Activated CD4-positive, alpha-beta T cell treated with anti-CD3 and anti-CD28 coated beads for 4 hours (primary cell): ENCODE data around the gene CKLF.

Experiments used
- DNase-seq, 2 donors: peaks; one replicate each; pipeline ENCODE4 v3.0.0-alpha.2; 2020

CKLF gene

DNA sequence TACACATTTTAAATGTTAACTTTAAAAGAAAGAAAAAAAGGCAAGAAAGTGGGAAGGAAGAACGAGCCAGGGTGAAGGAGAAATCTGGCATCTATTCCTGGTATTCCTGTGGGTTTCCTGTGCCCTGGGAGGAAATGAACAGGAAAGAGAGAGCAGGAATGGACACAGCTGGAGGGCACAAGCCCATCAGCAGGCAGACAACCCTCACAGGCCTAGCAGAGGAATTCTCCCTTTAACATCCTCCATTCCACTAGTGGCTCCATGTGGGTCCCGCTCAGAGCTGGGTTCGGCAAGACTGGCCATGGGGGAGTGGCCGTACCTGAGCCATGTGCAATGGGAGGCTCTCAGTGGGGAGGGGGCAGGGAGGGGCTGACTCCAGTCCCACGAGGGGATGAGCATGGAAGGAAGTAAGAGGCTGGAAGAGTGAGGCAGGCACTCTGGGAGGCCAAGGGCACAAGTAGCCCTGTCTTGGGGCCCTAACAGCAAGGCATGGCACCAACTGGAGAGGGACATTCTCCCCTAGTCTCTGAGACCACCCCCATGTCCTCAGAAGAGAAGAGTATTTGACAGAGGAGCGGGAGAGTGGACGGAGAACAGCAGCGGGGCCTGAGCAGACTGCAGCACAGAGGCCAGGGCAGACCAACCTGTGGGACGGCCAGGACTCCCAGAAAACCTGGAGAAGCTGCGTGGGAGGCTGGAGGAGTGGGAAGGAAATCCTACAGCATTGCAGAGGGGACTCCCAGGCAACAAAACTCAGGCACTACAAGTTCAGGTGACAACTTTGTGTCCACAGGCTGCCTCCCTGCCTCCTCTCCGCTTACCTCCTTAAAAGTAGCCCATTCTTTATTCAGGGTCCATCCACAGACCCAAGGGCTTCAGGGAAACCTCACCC, 32.6 kb upstream of the CKLF start:
- no peak for DNase-seq

DNA sequence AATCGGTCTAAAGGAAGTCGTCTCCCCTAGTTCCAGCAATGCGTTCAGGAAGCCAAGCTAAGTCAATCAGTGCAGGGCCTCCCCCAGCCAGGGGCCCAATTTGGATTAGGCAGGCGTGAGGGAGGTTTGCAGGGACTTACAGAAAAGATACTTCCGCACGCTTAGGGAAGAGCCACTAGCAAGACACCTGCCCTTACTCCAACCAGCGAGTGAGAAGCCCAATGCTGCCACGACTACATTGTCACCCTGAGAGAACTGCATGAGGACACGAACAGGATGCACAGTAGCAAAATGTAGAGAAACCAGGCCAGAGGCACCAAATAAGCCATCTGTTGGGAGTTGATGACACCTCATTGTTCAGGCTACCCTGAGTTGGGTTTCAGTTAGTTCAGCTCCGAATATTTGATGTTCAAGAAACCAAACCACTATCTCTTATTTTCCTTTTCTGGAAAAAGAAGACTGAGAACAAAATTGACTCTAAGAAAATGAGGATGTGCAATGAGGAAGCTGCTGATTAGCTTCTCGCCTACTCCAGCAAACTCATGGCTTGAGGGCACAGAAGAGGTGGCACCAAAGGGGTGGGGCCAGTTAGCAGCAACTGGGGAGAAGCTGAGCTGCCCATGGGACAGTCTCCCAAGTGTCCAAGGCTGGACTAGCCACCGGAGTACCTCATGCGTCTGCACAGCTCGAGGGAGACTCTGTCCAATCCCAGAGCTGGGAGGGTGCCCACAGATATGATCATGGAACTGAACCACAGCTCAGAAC, 31.8 kb upstream of the CKLF start:
- DNase-seq = no peak

DNA sequence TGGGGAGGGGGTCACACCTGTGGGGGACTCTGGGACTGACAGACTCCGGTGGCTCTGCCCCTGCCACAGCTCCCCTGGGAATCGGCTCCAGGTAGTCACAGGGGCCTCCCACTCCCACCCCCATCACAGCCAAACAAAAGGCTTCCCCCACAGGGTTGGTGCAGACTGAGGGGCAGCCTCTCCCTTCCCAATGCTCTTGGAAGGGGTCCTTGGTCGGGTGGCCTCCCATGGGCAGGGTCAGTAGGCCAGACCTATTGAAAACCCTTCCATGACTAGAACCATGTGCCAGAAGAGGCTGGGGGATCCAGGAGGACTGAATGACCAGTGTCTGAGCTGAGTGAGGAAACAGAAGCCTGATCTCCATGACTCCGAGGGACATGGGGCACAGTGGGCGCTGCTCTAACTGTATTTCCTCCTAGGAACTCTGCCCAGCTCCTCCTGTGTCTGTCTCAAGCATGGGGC, 31.1 kb upstream of the CKLF start:
- DNase-seq = no peak

DNA sequence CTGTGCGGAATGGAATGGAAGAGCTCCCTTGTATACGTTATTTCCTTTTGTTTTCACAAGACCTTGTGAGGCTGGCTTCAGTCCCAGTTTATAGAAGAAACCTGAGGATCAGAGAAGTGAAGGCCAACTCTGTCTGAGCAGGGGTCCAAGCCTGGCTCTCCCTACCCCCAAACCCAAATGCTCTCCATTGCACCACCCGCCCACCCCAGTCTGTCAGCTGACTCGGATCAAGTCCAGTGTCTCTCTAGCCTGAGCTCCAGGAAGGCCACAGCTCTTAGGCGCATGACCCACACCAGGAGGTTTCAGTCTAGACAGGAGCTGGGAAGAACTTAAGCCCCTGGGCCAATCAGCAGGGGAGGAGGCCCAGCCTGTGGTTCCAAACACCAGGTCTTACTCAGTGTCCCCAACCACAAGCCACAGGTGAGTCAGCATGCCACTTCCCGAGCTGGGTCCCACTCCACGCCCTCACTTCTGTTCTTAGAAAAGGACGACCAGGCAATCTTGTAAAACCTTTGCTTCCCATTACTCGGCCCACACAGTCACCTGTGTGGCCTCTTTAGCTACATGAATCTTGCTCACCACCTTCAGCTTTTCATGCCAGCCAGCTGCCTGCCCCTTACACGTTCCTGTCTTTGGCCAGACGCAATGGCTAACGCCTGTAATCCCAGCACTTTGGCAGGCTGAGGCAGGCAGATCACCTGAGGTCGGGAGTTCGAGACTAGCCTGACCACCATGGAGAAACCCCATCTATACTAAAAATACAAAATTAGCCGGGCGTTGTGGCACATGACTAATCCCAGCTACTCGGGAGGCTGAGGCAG, 30.2 kb upstream of the CKLF start:
- DNase-seq = peak; percentile 92 to 93

DNA sequence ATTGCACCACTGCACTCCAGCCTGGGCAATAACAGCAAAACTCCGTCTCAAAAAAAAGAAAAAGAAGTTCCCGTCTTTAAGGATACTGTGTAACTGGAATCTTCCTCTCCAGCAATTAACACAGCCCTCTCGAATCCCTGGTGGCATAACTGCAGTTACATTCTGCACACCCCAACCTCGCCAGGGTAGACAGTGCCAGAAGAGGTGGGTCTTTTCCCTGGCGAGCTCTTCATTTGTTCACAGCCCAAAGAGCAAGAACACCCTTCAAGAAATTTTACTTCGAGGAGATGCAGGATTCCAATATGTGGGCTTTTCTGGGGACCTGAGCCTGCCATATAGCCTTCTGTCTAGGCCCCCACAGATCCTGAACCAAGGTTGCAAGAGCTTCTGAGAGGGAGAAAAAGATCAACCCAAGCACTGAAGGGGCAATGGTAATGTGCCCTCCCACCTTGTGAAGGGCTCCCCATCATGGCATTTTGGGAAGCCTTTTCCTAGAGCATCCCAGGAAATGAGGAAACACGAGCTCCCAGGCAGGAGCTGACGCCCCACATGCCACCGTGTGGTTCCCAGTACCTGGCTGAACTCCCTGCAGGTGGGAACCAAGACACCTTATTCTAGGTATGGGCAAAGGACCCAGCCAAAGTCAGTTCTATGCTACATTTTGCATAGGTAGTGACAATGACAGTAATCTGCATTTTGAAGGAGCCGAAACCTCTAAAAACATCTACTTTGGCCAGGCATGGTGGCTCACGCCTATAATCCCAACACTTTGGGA, 29.4 kb upstream of the CKLF start:
- no peak for DNase-seq

DNA sequence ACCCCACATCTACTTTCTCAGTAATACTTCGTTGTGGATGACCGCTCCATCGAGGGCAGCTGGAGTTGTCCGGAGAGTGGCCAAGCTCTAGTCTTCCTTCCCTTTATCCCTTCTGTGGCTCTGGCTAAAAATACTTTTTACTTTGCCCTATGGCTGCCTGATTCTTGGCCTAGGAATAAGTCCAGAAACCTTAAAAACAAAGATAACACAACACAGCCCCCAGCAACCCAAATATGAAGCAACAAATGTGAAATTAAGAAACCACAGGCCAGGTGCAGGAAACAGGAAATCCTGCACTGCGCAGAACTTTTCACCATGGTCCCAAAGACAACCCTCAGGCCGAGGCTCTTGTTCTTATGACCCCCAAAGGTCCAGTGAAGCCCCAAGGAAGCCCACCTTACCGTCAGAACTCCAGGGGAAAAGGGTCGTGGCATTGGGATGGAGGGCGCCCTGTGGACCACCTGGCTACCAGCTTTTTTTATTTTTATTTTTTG, 28.5 kb upstream of the CKLF start:
- no peak for DNase-seq

DNA sequence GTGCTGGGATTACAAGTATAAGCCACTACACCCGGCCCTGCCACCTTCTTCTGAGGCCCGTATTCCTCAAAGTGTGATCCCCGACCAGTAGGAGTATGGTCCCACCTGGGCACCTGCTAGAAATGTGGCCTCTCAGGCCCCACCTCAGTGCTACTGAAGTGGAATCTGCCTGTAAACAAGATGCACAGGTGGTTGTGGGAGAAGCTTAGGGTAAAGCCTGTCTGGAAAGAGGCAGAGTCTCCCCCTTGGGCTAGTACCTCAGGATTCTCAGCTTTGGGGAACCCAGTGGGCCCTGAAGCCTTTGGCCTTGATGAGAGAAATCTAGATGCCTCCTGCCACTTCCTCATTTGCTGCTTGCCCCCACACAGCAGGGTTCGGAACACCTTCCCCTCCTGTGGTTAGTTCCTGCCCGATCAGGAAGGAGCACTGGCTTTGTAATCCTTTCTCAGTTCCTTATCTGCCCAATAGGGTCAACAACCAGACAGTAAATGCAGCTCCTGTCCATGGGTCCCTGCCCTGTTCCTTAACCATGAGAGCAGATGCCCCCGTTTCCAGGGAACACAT, 27.7 kb upstream of the CKLF start:
- DNase-seq = no peak

DNA sequence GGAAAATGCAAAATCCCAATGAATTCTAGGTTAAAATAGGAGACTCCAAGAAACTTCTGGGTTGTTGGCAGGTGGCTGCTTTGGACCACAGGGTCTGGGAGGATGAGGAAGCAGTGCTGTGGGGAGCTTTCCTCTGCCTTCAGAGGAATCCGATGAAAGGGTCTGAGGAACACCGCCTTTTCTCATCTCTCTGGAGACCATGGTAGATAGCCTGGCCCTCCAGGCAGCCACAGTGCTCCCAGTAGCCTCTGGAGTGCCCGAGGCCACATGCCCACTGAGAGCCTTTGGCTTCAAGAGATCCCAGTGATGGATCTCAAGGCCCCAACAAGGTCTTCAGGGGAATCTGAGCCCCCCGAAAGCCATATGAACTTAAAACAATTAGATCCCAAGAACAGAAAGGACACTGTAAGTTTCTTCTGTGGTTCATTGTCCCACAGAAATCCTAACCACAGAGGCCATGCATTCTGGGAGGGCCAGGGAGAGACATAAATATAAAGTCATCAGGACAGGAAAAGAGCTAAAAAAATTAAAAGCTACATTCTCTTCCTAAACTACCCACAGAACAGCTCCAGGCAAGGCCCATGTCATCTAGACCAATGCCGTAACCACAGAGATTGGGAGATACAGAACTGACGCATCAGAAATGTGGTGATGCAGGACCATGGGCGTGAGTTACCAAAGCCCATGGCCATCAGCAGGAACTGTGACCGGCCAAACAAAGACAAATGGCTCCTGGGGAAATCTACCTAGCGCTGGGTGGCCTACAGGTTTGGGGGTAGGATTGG, 26.8 kb upstream of the CKLF start:
- DNase-seq = no peak

DNA sequence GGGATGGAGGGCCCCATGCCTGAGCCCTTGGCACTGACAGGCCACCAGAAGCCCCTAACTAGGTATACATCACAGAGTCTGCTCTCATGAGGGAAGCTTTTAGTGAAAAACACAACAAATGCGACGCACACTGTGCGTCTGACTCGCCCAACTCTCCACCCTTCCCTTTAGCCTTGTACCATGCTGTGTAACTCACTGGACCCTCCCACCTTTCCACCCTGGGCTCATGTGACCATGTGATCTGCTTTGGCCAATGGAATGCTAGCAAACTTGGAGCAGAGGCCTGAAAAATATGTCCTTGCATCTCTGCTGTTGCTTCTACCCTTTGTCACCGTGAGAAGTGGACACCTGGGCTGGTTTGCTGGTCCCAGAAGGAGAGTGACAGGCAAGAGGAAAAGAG, 24.1 kb upstream of the CKLF start:
- DNase-seq = no peak

DNA sequence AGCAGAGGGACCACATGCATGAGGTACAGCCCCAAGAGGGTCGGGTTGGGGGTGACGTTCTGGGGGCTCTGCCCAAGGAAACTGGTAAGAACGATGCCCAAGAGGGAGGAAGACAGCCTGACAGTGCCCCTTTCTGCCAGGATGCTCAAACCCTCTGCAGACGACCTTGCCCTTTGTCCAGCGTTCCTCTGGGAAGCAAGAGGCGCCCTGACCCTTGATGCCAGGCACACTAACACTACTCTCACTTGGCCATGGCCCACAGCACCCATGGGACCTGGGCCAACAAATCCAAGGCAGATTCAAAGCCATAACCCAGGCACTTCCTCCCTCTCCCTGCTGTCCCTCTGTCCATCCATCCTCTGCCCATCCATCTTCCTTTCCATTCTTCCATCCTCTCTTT, 22.9 kb upstream of the CKLF start:
- no peak for DNase-seq

DNA sequence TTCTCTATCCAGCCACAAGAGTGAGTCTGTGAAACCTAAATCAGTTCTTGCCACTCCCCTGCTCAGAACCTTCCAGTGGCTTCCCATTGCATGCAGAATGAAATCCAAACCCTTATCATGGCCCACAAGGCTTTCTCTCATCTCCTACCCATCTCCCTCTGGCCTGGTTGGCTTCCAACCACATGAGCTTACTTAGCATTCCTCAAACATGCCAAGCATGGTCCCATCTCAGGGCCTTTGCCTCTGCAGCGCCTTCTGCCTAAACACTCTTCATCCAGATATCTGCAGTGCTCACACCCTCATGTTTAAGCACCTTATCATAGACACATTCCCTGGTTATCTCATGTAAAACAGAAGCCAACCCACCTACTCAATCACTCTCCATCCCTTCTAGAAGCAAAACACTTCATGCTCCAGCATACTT, 18.0 kb upstream of the CKLF start:
- DNase-seq = no peak

DNA sequence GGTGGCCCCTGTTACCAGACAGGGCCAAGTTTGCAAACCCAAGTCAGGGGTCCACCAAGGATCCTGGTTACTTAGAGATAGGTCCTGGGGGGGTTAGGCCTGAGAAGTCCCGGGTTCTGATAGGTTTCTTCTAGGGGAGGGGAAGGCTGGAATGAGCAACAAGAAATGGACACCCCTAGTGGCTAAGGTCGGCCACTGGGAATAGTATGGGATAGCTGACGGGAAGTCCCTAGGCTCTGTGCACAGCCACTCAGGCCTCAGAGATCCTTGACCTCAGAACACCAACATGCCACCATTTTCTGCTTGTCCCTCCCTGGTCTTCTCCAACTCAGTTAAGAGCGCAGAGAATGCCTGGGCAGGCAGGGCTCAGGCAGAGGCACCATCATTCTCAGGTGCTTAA, 15.9 kb upstream of the CKLF start:
- DNase-seq = no peak

DNA sequence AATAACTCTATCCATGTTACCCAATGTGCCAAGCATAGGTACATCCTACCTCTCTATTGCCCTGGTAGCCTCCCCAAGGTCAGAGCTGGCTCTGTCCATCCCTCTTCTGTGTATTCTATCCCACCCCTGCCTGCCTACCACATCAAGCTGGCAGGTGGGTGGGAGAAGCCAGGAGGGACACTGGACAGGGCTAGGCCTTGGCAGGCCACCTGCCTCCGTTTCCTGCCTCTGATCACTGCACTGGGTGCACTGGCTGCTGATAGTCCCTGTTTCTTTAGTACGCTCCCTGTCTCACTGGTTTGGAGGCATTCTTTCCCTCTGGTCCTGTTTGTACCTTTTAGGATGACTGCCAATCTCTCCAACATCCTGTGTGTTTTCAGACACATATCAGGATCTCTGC, 15.1 kb upstream of the CKLF start:
- no peak for DNase-seq

DNA sequence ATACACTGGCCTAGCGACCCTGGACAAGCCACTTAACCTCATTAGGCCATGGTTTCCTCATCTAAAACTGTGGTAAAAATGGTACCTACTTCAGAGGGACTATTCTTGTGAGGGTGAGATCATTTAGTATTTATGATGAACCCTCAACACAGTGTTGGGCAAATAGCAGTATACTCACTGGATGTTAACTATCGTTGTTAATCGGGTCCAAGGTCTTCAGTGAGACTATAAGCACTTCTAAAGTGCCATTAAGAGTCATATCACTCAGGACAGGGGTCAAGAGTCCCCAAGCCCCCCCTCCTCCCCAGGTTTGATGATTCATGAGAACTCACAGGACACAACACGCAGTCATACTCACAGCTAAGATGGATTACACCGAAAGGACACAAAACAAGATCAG, 13.5 kb upstream of the CKLF start:
- no peak for DNase-seq

DNA sequence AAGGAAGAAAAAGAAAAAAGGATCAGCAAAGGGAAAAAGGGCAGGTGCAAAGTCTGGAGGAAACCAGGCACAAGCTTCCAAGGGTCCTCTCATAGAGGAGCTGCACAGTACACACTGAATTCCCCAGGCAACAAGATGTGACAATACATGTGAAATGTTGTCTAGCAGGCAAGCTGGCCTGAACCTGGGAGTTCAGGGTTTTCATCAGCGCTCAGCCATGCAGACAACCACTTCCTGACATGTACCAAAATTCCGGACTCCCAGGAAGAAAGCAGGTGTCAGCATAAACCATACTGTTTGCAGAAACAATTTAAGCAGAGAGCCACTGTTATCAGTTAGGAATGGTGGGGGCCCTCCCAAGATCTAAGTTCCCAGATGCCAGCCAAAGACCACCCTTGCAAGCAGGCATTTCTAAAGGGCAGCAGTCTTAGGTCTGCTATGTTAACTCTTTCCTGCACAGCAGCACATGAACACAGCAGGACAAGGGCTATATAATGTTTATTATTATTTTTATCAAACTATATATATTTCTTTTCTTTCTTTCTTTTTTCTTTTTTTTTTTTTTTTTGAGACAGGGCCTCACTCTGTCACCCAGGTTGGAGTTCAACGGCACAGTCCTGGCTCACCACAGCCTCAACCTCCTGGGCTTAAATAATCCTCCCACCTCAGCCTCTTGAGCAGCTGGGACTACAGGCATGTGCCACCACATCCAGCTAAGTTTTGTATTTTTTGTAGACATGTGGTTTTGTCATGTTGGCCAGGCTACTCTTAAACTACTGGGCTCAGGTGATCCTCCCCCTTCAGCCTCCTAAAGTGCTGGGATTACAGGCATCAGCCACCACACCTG, 12.5 kb upstream of the CKLF start:
- no peak for DNase-seq

DNA sequence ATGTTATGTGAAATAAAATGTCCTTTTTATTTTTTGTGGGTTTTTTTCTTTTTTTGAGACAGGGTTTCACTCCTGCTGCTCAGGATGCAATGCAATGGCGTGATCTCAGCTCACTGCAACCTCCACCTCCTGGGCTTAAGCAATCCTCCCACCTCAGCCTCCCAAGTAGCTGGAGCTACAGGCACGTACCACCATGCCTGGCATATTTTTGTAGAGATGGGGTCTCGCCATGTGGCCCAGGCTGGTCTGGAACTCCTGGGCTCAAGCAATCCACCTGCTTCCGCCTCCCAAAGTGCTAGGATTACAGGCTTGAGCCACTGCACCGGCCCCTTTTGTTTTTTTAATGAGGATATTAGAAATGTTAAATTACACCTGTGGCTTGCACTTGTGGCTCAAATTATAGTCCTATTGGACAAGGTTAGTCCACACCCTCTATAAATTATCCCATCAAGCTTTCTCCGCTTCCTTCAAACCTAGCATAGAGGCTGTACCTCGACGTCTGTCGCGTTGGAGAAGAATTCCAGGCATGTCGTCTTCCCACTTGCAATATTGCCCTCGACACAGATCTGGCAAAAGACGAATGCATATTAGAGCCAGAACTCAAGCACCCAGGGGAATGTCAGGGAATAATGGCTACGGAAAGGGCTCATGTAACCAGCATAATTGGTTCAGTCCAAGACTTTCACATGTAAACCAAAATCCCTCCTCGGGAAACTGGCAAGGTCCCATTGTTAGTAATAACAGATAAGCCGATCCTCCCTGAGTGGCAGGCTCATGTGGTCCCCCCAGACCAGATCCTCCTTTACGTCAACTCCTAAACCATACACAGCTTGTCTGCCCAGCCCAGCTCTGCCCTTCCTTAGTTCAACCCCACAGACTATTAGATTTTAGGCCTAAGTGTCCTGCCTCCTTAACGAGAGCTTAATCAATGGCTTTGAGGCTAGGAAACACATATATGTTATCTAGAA, 10.7 kb upstream of the CKLF start:
- no peak for DNase-seq

DNA sequence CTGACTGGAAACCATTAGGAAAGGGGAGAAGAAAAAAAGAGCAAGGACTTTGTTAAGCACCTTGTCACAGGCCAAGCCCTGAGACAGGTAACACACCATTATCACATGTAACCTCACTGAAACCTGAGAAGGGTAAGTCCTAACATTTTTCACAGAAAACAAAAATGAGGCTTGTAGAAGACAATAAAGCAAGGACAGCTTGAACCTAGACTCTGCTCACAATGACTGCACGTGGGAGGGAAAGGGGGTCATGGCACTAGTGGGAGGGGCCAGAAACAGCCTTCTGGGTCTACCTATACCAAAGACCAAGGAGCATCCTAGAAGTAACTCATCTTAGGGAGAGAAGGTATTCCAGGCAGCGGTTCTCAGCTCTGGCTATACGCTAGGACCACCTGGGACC, 10.0 kb upstream of the CKLF start:
- DNase-seq = no peak

DNA sequence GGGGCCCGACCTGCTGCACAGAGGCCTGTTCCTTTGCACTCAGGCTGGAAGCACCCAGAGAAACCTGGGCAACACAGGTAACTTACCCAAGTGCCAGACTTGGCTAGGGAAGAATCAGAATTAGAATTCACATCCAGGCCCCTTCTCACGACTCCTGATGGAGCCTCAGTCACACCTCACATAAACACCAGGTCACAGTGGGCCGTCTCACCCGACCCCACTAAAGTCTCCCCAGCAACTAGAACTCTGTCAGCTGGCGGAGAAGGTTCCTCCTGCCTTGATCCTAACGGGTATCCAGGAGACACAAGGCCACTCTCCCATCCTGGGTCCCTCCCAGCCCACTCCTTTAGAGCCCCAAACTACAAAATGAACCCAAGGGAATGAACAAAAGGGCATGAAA, 8.8 kb upstream of the CKLF start:
- DNase-seq = no peak
